Neural progenitor cell (in vitro differentiated cells): Measurements from ENCODE around the gene CSK. TPM values are rescaled to one million over a fixed set of nuclear protein-coding genes. Genes with fewer than 3 reads are reported as not detected.

Experiments used
- DNase-seq: peaks from one replicate; pipeline ENCODE4 v3.0.0-alpha.2; 2016; ENCODE audit warnings: low spot score
- H2AFZ ChIP-seq: fragments of 200-600 bp; sonication (generic); replicated peaks from 2 replicates; pipeline ENCODE4 v1.6.1; 2016; ENCODE audit warnings: antibody characterized with exemption
- H3F3A ChIP-seq: fragments of 200-600 bp; sonication (generic); 2 replicates; pipeline ENCODE4 v1.6.1; 2016; ENCODE audit warnings: antibody characterized with exemption, low read depth
- H3K27ac ChIP-seq: fragments of 200-600 bp; sonication (generic); 2 replicates; pipeline ENCODE4 v1.5.1; 2016; ENCODE audit warnings: mild to moderate bottlenecking
- H3K27me3 ChIP-seq: fragments of 200-600 bp; sonication (generic); 2 replicates; pipeline ENCODE4 v1.6.1; 2016; ENCODE audit warnings: mild to moderate bottlenecking, moderate library complexity
- H3K36me3 ChIP-seq: fragments of 200-600 bp; sonication (generic); 2 replicates; pipeline ENCODE4 v1.5.1; 2016
- H3K4me1 ChIP-seq: fragments of 200-600 bp; sonication (generic); 2 replicates; pipeline ENCODE4 v1.6.1; 2016; ENCODE audit warnings: mixed run types
- H3K4me2 ChIP-seq: fragments of 200-600 bp; sonication (generic); 2 replicates; pipeline ENCODE4 v1.6.1; 2016
- H3K4me3 ChIP-seq: fragments of 200-600 bp; sonication (generic); 2 replicates; pipeline ENCODE4 v1.5.1; 2016
- H3K79me2 ChIP-seq: fragments of 200-600 bp; sonication (generic); 2 replicates; pipeline ENCODE4 v1.6.1; 2016; ENCODE audit warnings: low read depth
- H3K9ac ChIP-seq: fragments of 200-600 bp; sonication (generic); 2 replicates; pipeline ENCODE4 v1.6.1; 2016
- H3K9me3 ChIP-seq: fragments of 200-600 bp; sonication (generic); 2 replicates; pipeline ENCODE4 v1.5.1; 2016; ENCODE audit warnings: low read depth
- H4K20me1 ChIP-seq: fragments of 200-600 bp; sonication (generic); 2 replicates; pipeline ENCODE4 v1.6.1; 2016; ENCODE audit warnings: low read depth
- H3K27ac Mint-ChIP-seq: 3 replicates; pipeline ENCODE4 v1.8.0; 2021; ENCODE audit warnings: mixed read lengths
- H3K27me3 Mint-ChIP-seq: 2 replicates; pipeline ENCODE4 v1.8.0; 2022; ENCODE audit warnings: low read depth, mild to moderate bottlenecking, inconsistent platforms, moderate library complexity, mixed read lengths; ENCODE audit not compliant: insufficient read depth
- H3K36me3 Mint-ChIP-seq: 3 replicates; pipeline ENCODE4 v1.8.0; 2021; ENCODE audit warnings: mixed read lengths
- H3K4me1 Mint-ChIP-seq: 3 replicates; pipeline ENCODE4 v1.8.0; 2021; ENCODE audit warnings: mixed read lengths
- H3K4me3 Mint-ChIP-seq: 3 replicates; pipeline ENCODE4 v1.8.0; 2021; ENCODE audit warnings: mild to moderate bottlenecking, moderate library complexity, mixed read lengths
- H3K9me3 Mint-ChIP-seq: 3 replicates; pipeline ENCODE4 v1.8.0; 2020; ENCODE audit warnings: mixed read lengths
- EZH2 ChIP-seq: fragments of 200-600 bp; sonication (generic); IDR thresholded peaks from 2 replicates; pipeline ENCODE4 v1.6.1; 2017; ENCODE audit warnings: antibody characterized with exemption, mild to moderate bottlenecking, moderate library complexity
- EZH2phosphoT487 ChIP-seq: fragments of 200-600 bp; sonication (generic); IDR thresholded peaks from 2 replicates; pipeline ENCODE4 v1.6.1; 2017; ENCODE audit warnings: antibody characterized with exemption
- total RNA-seq: library from RNA; depleted of rRNA; stranded (reverse); fragments of >200 nt; gene quantifications from 2 replicates; pipeline ENCODE4 v1.2.3, GENCODE V29; 2015; ENCODE audit warnings: low replicate concordance
- TF ChIP-seq, protein P1 (sequence below): fragments of 200-600 bp; sonication (generic); IDR thresholded peaks from 2 replicates; pipeline ENCODE4 v1.5.1; 2017; ENCODE audit warnings: antibody characterized with exemption, mild to moderate bottlenecking

Gene CSK
- total RNA-seq, 1 donor from 2014 or later: 18.3 TPM

DNA sequence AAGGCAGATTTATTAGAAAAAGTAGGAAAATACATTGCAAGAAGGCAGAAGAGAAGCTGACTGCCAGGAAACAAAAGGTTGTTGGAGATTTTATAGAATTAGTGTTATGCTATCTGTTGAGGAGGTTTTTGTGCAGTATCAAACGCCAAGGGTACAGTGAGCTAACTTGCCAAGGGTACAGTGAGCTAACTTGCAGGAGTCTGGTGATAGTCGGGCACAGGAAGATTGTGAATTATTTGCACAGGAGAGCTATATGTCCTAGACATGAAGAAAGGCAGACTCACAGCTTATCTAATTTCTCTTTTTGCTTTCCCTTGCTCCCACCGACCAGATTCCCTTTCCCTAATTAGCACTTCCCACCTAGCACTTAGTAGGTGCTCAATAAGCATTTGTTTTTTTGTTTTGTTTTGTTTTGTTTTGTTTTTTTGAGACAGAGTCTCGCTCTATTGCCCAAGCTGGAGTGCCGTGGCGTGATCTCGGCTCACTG, 2.7 kb upstream of the CSK start:
- H3K9ac ChIP-seq: no peak overlapping the region
- DNase-seq: no peak
- peaks cover 18% of the 10 kb centered on the region for H3K27me3 Mint-ChIP-seq
- no peaks in the 10 kb centered on the region for H3K9me3 Mint-ChIP-seq
- no peak overlapping the region for H3K27ac Mint-ChIP-seq
- H3K79me2 ChIP-seq: peaks cover 19% of the 10 kb centered on the region
- no peak overlapping the region for H2AFZ ChIP-seq
- H3K36me3 Mint-ChIP-seq: no peaks in the 10 kb centered on the region
- peaks cover 66% of the 10 kb centered on the region for H3K4me1 Mint-ChIP-seq
- no peak overlapping the region for H3K27ac ChIP-seq
- TF ChIP-seq EZH2phosphoT487 (no peak), EZH2 (no peak)
- TF ChIP-seq, protein P1, sequence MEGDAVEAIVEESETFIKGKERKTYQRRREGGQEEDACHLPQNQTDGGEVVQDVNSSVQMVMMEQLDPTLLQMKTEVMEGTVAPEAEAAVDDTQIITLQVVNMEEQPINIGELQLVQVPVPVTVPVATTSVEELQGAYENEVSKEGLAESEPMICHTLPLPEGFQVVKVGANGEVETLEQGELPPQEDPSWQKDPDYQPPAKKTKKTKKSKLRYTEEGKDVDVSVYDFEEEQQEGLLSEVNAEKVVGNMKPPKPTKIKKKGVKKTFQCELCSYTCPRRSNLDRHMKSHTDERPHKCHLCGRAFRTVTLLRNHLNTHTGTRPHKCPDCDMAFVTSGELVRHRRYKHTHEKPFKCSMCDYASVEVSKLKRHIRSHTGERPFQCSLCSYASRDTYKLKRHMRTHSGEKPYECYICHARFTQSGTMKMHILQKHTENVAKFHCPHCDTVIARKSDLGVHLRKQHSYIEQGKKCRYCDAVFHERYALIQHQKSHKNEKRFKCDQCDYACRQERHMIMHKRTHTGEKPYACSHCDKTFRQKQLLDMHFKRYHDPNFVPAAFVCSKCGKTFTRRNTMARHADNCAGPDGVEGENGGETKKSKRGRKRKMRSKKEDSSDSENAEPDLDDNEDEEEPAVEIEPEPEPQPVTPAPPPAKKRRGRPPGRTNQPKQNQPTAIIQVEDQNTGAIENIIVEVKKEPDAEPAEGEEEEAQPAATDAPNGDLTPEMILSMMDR: no peak
- no peaks in the 10 kb centered on the region for H3K9me3 ChIP-seq
- no peak overlapping the region for H3K4me3 ChIP-seq
- no peaks in the 10 kb centered on the region for H3K36me3 ChIP-seq
- peaks cover 22% of the 10 kb centered on the region for H3K4me1 ChIP-seq
- peaks cover under 1% of the 10 kb centered on the region for H3F3A ChIP-seq
- peaks cover 21% of the 10 kb centered on the region for H3K27me3 ChIP-seq
- no peak overlapping the region for H3K4me2 ChIP-seq
- peaks cover 17% of the 10 kb centered on the region for H4K20me1 ChIP-seq
- peak overlapping the region; percentile 39 for H3K4me3 Mint-ChIP-seq

DNA sequence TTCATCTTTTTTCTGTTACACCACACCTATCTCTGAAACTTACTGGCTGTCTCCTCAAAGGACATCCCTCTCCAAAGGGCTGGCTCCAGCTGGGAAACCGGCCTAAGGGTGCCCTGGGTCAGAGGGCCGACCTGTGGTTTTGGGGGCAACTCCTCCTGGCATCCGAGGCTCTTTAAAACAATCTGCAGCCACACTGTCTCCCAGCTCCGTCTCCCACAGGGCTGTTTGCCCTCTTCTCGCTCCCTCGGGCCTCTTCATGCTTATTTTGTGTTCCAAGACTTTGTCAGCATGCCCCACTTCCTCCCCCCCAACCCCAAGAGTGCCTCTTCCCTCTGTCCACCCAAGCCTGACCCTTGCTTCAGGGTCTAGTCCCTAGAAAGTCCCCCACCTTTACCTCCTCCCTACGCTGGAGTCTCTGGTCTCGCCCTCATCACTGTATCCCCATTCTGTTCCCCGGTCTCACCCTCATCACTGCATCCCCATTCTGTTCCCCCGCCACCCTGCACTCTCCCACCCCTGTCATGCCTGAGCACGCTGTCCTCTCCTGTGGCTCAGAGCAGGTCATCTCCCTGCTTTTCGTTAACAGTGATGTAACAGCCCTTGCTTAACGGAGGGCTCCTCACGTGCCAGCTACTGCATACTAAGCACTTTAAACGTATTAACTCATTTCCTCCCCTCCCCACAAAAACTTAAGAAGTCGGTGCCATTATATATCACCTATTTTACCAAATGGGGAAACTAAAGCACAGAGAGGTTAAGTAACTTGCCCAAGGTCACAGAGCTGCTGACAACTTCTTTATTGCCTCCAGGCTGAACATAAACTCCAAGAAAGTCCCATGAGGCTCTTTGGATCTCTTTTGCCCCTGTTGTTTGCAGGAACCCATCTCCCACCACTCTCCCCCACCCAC, 1.1 kb upstream of the CSK start:
- no peak overlapping the region for H3K27ac Mint-ChIP-seq
- no peak overlapping the region for H3K27ac ChIP-seq

DNA sequence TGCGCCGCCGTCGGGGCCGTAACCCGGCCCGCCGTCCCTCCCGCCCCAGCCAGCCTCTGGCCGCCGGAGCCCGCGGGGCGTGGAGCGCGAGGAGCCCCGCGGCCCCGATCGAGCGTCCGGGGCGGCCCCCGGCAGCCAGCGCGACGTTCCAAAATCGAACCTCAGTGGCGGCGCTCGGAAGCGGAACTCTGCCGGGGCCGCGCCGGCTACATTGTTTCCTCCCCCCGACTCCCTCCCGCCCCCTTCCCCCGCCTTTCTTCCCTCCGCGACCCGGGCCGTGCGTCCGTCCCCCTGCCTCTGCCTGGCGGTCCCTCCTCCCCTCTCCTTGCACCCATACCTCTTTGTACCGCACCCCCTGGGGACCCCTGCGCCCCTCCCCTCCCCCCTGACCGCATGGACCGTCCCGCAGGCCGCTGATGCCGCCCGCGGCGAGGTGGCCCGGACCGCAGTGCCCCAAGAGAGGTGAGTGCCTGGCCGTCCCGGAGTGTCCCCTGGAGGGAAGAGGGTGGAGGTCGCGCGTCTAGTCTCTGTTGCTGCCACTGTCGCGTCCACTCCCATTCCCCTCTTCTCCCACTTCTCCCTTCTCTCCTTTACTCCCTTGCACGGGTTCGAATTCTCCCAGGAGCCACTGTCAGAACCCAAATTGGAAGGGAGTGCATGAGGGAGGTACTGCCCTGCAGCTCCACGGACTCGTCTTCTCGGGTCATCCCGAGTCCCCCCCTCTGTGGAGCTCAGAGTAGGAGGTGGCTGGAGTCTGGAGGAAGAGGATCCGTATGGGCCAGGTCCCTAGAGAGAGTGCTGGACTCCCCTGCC, 585 bp downstream of the CSK start:
- Histone ChIP-seq H2AFZ (peak overlapping the region; percentile 23), H3K9ac (peak overlapping the region; percentile 35), H3K4me1 (peaks cover 17% of the 10 kb centered on the region), H4K20me1 (peaks cover 50% of the 10 kb centered on the region), H3K4me2 (peak overlapping the region; percentile 81), H3K79me2 (peaks cover 48% of the 10 kb centered on the region), H3F3A (no peaks in the 10 kb centered on the region), H3K27me3 (peaks cover 21% of the 10 kb centered on the region), H3K9me3 (no peaks in the 10 kb centered on the region), H3K27ac (no peak overlapping the region), H3K36me3 (no peaks in the 10 kb centered on the region), H3K4me3 (peak overlapping the region; percentile 68)
- peak overlapping the region; percentile 91 for H3K4me3 Mint-ChIP-seq
- no peak overlapping the region for H3K27ac Mint-ChIP-seq
- H3K27me3 Mint-ChIP-seq: peaks cover 14% of the 10 kb centered on the region
- peak; percentile 72 for DNase-seq
- H3K4me1 Mint-ChIP-seq: peaks cover 62% of the 10 kb centered on the region
- no peaks in the 10 kb centered on the region for H3K36me3 Mint-ChIP-seq
- TF ChIP-seq EZH2 (no peak), EZH2phosphoT487 (no peak)
- TF ChIP-seq, protein P1: no peak
- H3K9me3 Mint-ChIP-seq: no peaks in the 10 kb centered on the region

More for the DNA sequence above, 1.1 kb upstream of the CSK start:
- Mint-ChIP-seq H3K4me3 (peak overlapping the region; percentile 89), H3K36me3 (no peaks in the 10 kb centered on the region), H3K4me1 (peaks cover 69% of the 10 kb centered on the region), H3K27me3 (peaks cover 14% of the 10 kb centered on the region), H3K9me3 (no peaks in the 10 kb centered on the region)
- Histone ChIP-seq H3K27me3 (peaks cover 21% of the 10 kb centered on the region), H4K20me1 (peaks cover 33% of the 10 kb centered on the region), H3F3A (no peaks in the 10 kb centered on the region), H3K9ac (no peak overlapping the region), H3K4me2 (peak overlapping the region; percentile 96), H2AFZ (no peak overlapping the region), H3K36me3 (no peaks in the 10 kb centered on the region), H3K9me3 (no peaks in the 10 kb centered on the region), H3K4me1 (peaks cover 22% of the 10 kb centered on the region), H3K79me2 (peaks cover 34% of the 10 kb centered on the region), H3K4me3 (peak overlapping the region; percentile 68)
- TF ChIP-seq, protein P1: no peak
- TF ChIP-seq EZH2phosphoT487: no peak
- no peak for TF ChIP-seq EZH2
- DNase-seq: no peak
